ENCODE data around the gene LRRC8C. TPM values are rescaled to one million over a fixed set of nuclear protein-coding genes. Genes with fewer than 3 reads are reported as not detected.

Gene LRRC8C
- total and polyA plus RNA-seq, 10 of the 15 experiments (the other 5 are each of a cell fraction or from before 2014, with no cell fraction given) = 2.3 to 16.3 (median 10.8) TPM

- H3K79me2 ChIP-seq (ENCODE audit: control insufficient read depth, insufficient read depth, low read length) = no peaks in the 10 kb centered on the region
- RAD21 ChIA-PET (ENCODE audit: unreplicated experiment) = interaction anchor here (0.6 to 16.6 kb wide), 9 partner anchors 9 to 855 kb away, joined by 3 to 302 read pairs (median 3); partner anchors contain the start of gene LRRC8C
- FAIRE-seq = no peak
- DNase-seq (ENCODE audit: low read depth, low spot score) = no peak
- no peaks in the 10 kb centered on the region for H3K9me3 ChIP-seq (replicated peaks; ENCODE audit: control insufficient read depth, insufficient read depth, low read length)
- no peaks in the 10 kb centered on the region for H3K36me3 ChIP-seq (ENCODE audit: control insufficient read depth in 2 of 2, insufficient read depth in 2 of 2, low read length in 1 of 2)
- no peak overlapping the region for H3K4me3 ChIP-seq
- SMC1A ChIA-PET (ENCODE audit: uncharacterized antibody, unreplicated experiment) = interaction anchor here (0.5 to 18.1 kb wide), 18 partner anchors 21 to 776 kb away, joined by 3 to 391 read pairs (median 4); partner anchors contain the start of gene LRRC8C
- POLR2A ChIA-PET = interaction anchor here (0.6 to 1.5 kb wide), 7 partner anchors 17 to 182 kb away, joined by 3 to 9 read pairs (median 4); no protein-coding TSS in a partner anchor
- 68% methylated on average over 2 of the region's 2 CpGs for WGBS (ENCODE audit: insufficient coverage, insufficient replicate concordance, low lambda C conversion rate, missing lambda C conversion rate)
- intact Hi-C loops (cut with micrococcal nuclease; ENCODE audit: unreplicated experiment) (no loop called here), in situ Hi-C loops (cut with MboI) (loop anchor here (5.0 kb wide), 1 partner anchor 132 kb away; no protein-coding TSS in a partner anchor)
- no peak overlapping the region for H3K4me2 ChIP-seq (ENCODE audit: control insufficient read depth, insufficient read depth)
- peaks cover 11% of the 10 kb centered on the region for H3K4me1 ChIP-seq (ENCODE audit: control insufficient read depth, insufficient read depth, low read length)
- no peaks in the 10 kb centered on the region for H4K20me1 ChIP-seq (ENCODE audit: control insufficient read depth, insufficient read depth)
- no peak overlapping the region for H3K27ac ChIP-seq (ENCODE audit: control insufficient read depth, insufficient read depth)
- CTCF ChIA-PET = interaction anchor here (0.7 to 15.8 kb wide), 13 partner anchors 10 to 275 kb away, joined by 3 to 369 read pairs (median 3); partner anchors contain the start of gene LRRC8C
- no peak overlapping the region for H3K9ac ChIP-seq (ENCODE audit: control insufficient read depth, insufficient read depth, low read length)
- no peaks in the 10 kb centered on the region for H3K27me3 ChIP-seq (replicated peaks in 1 of 2; ENCODE audit: control insufficient read depth in 2 of 2, insufficient read depth in 2 of 2, low read length in 1 of 2)
- BruUV-seq (replicated peaks) = no TSS peak
- ATAC-seq = no peak
- no peak overlapping the region for H2AFZ ChIP-seq (ENCODE audit: control insufficient read depth, low read depth, low read length)
- TF ChIP-seq, protein P1, sequence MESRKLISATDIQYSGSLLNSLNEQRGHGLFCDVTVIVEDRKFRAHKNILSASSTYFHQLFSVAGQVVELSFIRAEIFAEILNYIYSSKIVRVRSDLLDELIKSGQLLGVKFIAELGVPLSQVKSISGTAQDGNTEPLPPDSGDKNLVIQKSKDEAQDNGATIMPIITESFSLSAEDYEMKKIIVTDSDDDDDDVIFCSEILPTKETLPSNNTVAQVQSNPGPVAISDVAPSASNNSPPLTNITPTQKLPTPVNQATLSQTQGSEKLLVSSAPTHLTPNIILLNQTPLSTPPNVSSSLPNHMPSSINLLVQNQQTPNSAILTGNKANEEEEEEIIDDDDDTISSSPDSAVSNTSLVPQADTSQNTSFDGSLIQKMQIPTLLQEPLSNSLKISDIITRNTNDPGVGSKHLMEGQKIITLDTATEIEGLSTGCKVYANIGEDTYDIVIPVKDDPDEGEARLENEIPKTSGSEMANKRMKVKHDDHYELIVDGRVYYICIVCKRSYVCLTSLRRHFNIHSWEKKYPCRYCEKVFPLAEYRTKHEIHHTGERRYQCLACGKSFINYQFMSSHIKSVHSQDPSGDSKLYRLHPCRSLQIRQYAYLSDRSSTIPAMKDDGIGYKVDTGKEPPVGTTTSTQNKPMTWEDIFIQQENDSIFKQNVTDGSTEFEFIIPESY (IDR thresholded peaks at IDR 0.05) = no peak
- TF ChIP-seq HSF1 (IDR thresholded peaks at IDR 0.05; ENCODE audit: low read depth, low read length) = no peak
- no peak for TF ChIP-seq HCFC1 (IDR thresholded peaks at IDR 0.05; ENCODE audit: low read length)
- TF ChIP-seq EGR1 (IDR thresholded peaks at IDR 0.05; ENCODE audit: borderline replicate concordance in 1 of 2, low read depth in 2 of 2, low read length in 2 of 2) = no peak
- no peak for TF ChIP-seq USF2 (IDR thresholded peaks at IDR 0.05; ENCODE audit: borderline replicate concordance, low read depth, low read length)
- no peak for TF ChIP-seq SMARCA5 (IDR thresholded peaks at IDR 0.05)
- no peak for TF ChIP-seq TAF1 (IDR thresholded peaks at IDR 0.05; ENCODE audit: borderline replicate concordance, low read depth, low read length)
- no peak for TF ChIP-seq CREB1 (IDR thresholded peaks at IDR 0.05; ENCODE audit: low read depth)
- no peak for TF ChIP-seq CHD2 (IDR thresholded peaks at IDR 0.05; ENCODE audit: borderline replicate concordance, low read depth, low read length)
- no peak for TF ChIP-seq POLR2A (IDR thresholded peaks at IDR 0.05; ENCODE audit: low read depth, low read length)
- TF ChIP-seq CUX1 (IDR thresholded peaks at IDR 0.05; ENCODE audit: insufficient replicate concordance, low read depth, low read length) = no peak
Observed at GRCh38 chr1:89759036-89759435, 126.1 kb downstream of the LRRC8C start.
